Measurements from ENCODE around the gene MT1X. TPM values are rescaled to one million over a fixed set of nuclear protein-coding genes. Genes with fewer than 3 reads are reported as not detected.

The MT1X gene
- total RNA-seq, 1 donor from 2014 or later = 55.9 TPM

- no peak for DNase-seq
These were observed 3.1 kb upstream of the MT1X start for GRCh38 chr16:56679078-56679730.

- no peak for DNase-seq
These were observed 2.5 kb upstream of the MT1X start for GRCh38 chr16:56679818-56680217.

GRCh38 chr16:56682703-56683397 is 580 bp downstream of the MT1X start:
- DNase-seq = no peak

- peak; percentile 64 for DNase-seq
These were observed 1.3 kb downstream of the MT1X start for GRCh38 chr16:56683424-56684172.

- DNase-seq = no peak
These were observed 2.1 kb downstream of the MT1X start for GRCh38 chr16:56684256-56684925.

GRCh38 chr16:56684926-56685590 is 2.8 kb downstream of the MT1X start:
- DNase-seq = no peak

GRCh38 chr16:56686758-56687157 is 4.5 kb downstream of the MT1X start:
- no peak for DNase-seq

GRCh38 chr16:56688762-56689161 is 6.5 kb downstream of the MT1X start:
- DNase-seq = no peak

GRCh38 chr16:56689171-56689570 is 6.9 kb downstream of the MT1X start:
- DNase-seq = no peak

GRCh38 chr16:56690420-56691122 is 8.3 kb downstream of the MT1X start:
- DNase-seq = no peak

- DNase-seq = peak; percentile 31
These were observed 9.6 kb downstream of the MT1X start for GRCh38 chr16:56691885-56692284.

- DNase-seq = no peak
These were observed 13.0 kb downstream of the MT1X start for GRCh38 chr16:56695246-56695645.

- no peak for DNase-seq
These were observed 15.3 kb downstream of the MT1X start for GRCh38 chr16:56697456-56698155.

- DNase-seq = no peak
These were observed 17.9 kb downstream of the MT1X start for GRCh38 chr16:56700195-56700594.

- DNase-seq = no peak
These were observed 18.4 kb downstream of the MT1X start for GRCh38 chr16:56700631-56701030.

GRCh38 chr16:56701534-56701933 is 19.3 kb downstream of the MT1X start:
- no peak for DNase-seq

- DNase-seq = no peak
These were observed 20.6 kb downstream of the MT1X start for GRCh38 chr16:56702836-56703235.

GRCh38 chr16:56708525-56709442 is 26.5 kb downstream of the MT1X start:
- no peak for DNase-seq

- DNase-seq = no peak
These were observed 27.3 kb downstream of the MT1X start for GRCh38 chr16:56709443-56710040.

Measured in tongue (tissue), 2 donors.